H1 (cell line): ENCODE measurements around the gene S100A8. TPM values are rescaled to one million over a fixed set of nuclear protein-coding genes. Genes with fewer than 3 reads are reported as not detected.

Experiments
- CTCF ChIA-PET: fragments of 300-600 bp; sonication (Branson Sonifier 250); formaldehyde crosslinking; loops from one replicate; lab custom pipeline; 2021; ENCODE audit not compliant: partially characterized antibody; lab: Charles Lee
- POLR2A ChIA-PET: fragments of 300-600 bp; sonication (Branson Sonifier 250); formaldehyde crosslinking; loops from one replicate; lab custom pipeline; 2021; ENCODE audit warnings: inconsistent platforms; ENCODE audit not compliant: partially characterized antibody; lab: Charles Lee
- DNase-seq, 2 experiments: peaks; one replicate each; pipeline versions ENCODE4 v3.0.0 to v3.0.0-alpha.2; 2010 to 2022; ENCODE audit warnings: low spot score in 2 of 2, low read depth in 1 of 2, mixed read lengths in 1 of 2
- FAIRE-seq: peaks from 2 replicates; lab custom pipeline; 2011; peaks lifted over from hg19 to GRCh38; lab: Jason Lieb, UNC
- H2AFZ ChIP-seq: 2 replicates; pipeline ENCODE4 v1.8.1; 2012; ENCODE audit warnings: low read length, inconsistent platforms
- H2AK5ac ChIP-seq: 2 replicates; pipeline ENCODE4 v1.6.1; 2013; ENCODE audit warnings: low read depth, low read length
- H2BK120ac ChIP-seq: replicated peaks from 2 replicates; pipeline ENCODE3; 2013; ENCODE audit warnings: low read depth, low read length, inconsistent platforms
- H2BK12ac ChIP-seq: 2 replicates; pipeline ENCODE4 v1.6.1; 2013; ENCODE audit warnings: low read depth, low read length
- H2BK15ac ChIP-seq: 2 replicates; pipeline ENCODE4 v1.6.1; 2013; ENCODE audit warnings: low read length
- H2BK20ac ChIP-seq: 2 replicates; pipeline ENCODE4 v1.6.1; 2013; ENCODE audit warnings: low read length
- H2BK5ac ChIP-seq: 2 replicates; pipeline ENCODE4 v1.6.1; 2013; ENCODE audit warnings: low read depth, low read length
- H3K14ac ChIP-seq: 2 replicates; pipeline ENCODE4 v1.6.1; 2013; ENCODE audit warnings: inconsistent platforms; ENCODE audit not compliant: insufficient read length
- H3K18ac ChIP-seq: 2 replicates; pipeline ENCODE4 v1.6.1; 2013; ENCODE audit warnings: low read length; ENCODE audit errors: extremely low read depth
- H3K23ac ChIP-seq: 2 replicates; pipeline ENCODE4 v1.6.1; 2013; ENCODE audit warnings: inconsistent platforms; ENCODE audit not compliant: insufficient read length
- H3K23me2 ChIP-seq: 2 replicates; pipeline ENCODE4 v1.6.1; 2013; ENCODE audit warnings: low read depth, low read length
- H3K27ac ChIP-seq: 2 replicates; pipeline ENCODE4 v1.6.1; 2011; ENCODE audit warnings: low read depth, low read length, inconsistent platforms
- H3K27me3 ChIP-seq, 4 experiments: replicated peaks in 1 of 4; 1 replicate in 1 of 4; 2 replicates in 3 of 4; pipeline versions ENCODE4 v1.6.1 to v1.8.1; 2011 to 2013; ENCODE audit warnings: low read length in 3 of 4, mild to moderate bottlenecking in 3 of 4, inconsistent platforms in 2 of 4, mixed read lengths in 2 of 4, moderate library complexity in 1 of 4; ENCODE audit not compliant: control insufficient read depth in 3 of 4, insufficient read depth in 3 of 4; ENCODE audit errors: extremely low read depth in 1 of 4
- H3K36me3 ChIP-seq, 4 experiments: 2 replicates each; pipeline versions ENCODE4 v1.6.1 to v1.8.1; 2011 to 2013; ENCODE audit warnings: mild to moderate bottlenecking in 4 of 4, low read length in 3 of 4, moderate library complexity in 2 of 4, control low read depth in 1 of 4, inconsistent platforms in 1 of 4; ENCODE audit not compliant: insufficient read depth in 4 of 4, control insufficient read depth in 2 of 4
- H3K4ac ChIP-seq: replicated peaks from 2 replicates; pipeline ENCODE3; 2013; ENCODE audit warnings: low read length, low read depth, mixed read lengths, inconsistent platforms; ENCODE audit not compliant: insufficient read length
- H3K4me1 ChIP-seq, 4 experiments: replicated peaks in 1 of 4; 1 replicate in 1 of 4; 2 replicates in 3 of 4; pipeline versions ENCODE4 v1.6.1 to v1.8.1; 2011 to 2013; ENCODE audit warnings: low read length in 3 of 4, inconsistent platforms in 2 of 4, mixed read lengths in 1 of 4; ENCODE audit not compliant: insufficient read depth in 4 of 4, control insufficient read depth in 3 of 4
- H3K4me2 ChIP-seq, 2 experiments: 2 replicates each; pipeline versions ENCODE4 v1.6.1 to v1.8.1; 2011 to 2013; ENCODE audit warnings: low read depth in 2 of 2, low read length in 2 of 2, control low read depth in 1 of 2, inconsistent platforms in 1 of 2, mild to moderate bottlenecking in 1 of 2; ENCODE audit not compliant: insufficient read depth in 1 of 2
- H3K4me3 ChIP-seq, 4 experiments: fragments of 200-600, 300-600 bp in 1 of 4; sonication (generic), shearing (Covaris generic), sonication (Bioruptor Twin) in 1 of 4; 2 replicates each; pipeline versions ENCODE4 v1.5.1 to v1.8.1; 2011 to 2016; ENCODE audit warnings: low read length in 4 of 4, low read depth in 3 of 4, control low read depth in 2 of 4, inconsistent platforms in 2 of 4, mild to moderate bottlenecking in 2 of 4, mixed read lengths in 1 of 4, moderate library complexity in 1 of 4; ENCODE audit not compliant: insufficient read depth in 2 of 4; ENCODE audit errors: extremely low read depth in 1 of 4
- H3K56ac ChIP-seq: replicated peaks from 2 replicates; pipeline ENCODE3; 2013; ENCODE audit warnings: low read depth, mild to moderate bottlenecking, mixed read lengths, low read length, inconsistent platforms; ENCODE audit not compliant: insufficient read length
- H3K79me1 ChIP-seq: 2 replicates; pipeline ENCODE4 v1.6.1; 2013; ENCODE audit warnings: low read depth, low read length, control low read depth
- H3K79me2 ChIP-seq, 2 experiments: 2 replicates each; pipeline versions ENCODE4 v1.6.1 to v1.8.1; 2012 to 2013; ENCODE audit warnings: low read length in 2 of 2, mild to moderate bottlenecking in 2 of 2, inconsistent platforms in 1 of 2; ENCODE audit not compliant: insufficient read depth in 2 of 2, control insufficient read depth in 1 of 2
- H3K9ac ChIP-seq, 4 experiments: replicated peaks in 1 of 4; 1 replicate in 1 of 4; 2 replicates in 3 of 4; pipeline versions ENCODE4 v1.6.1 to v1.8.1; 2011 to 2013; ENCODE audit warnings: low read depth in 3 of 4, low read length in 3 of 4, control low read depth in 2 of 4, mild to moderate bottlenecking in 2 of 4, moderate library complexity in 2 of 4, inconsistent platforms in 1 of 4; ENCODE audit errors: extremely low read depth in 1 of 4
- H3K9me3 ChIP-seq, 2 experiments: 2 replicates each; pipeline versions ENCODE4 v1.6.1 to v1.8.1; 2012 to 2013; ENCODE audit warnings: mild to moderate bottlenecking in 2 of 2, moderate library complexity in 2 of 2, control low read depth in 1 of 2, inconsistent platforms in 1 of 2, low read depth in 1 of 2, low read length in 1 of 2, mixed read lengths in 1 of 2; ENCODE audit not compliant: insufficient read depth in 2 of 2
- H4K20me1 ChIP-seq, 2 experiments: replicated peaks in 1 of 2; 2 replicates each; pipeline versions ENCODE3 to v1.8.1; 2011 to 2013; ENCODE audit warnings: inconsistent platforms in 2 of 2, low read length in 2 of 2, mild to moderate bottlenecking in 1 of 2; ENCODE audit not compliant: insufficient read depth in 2 of 2, control insufficient read depth in 1 of 2
- H4K5ac ChIP-seq: 2 replicates; pipeline ENCODE4 v1.6.1; 2013; ENCODE audit warnings: low read length, low read depth, mixed read lengths, inconsistent platforms; ENCODE audit not compliant: insufficient read length
- H4K8ac ChIP-seq: 2 replicates; pipeline ENCODE4 v1.8.0; 2013; ENCODE audit warnings: mild to moderate bottlenecking, moderate library complexity, low read length, inconsistent platforms; ENCODE audit not compliant: insufficient read depth; ENCODE audit errors: extremely low read depth
- H4K91ac ChIP-seq: replicated peaks from 2 replicates; pipeline ENCODE3; 2013; ENCODE audit warnings: low read length, mixed read lengths, inconsistent platforms; ENCODE audit not compliant: insufficient read length
- CBX8 ChIP-seq: fragments of 300-800, 300-1000 bp; sonication (generic); IDR thresholded peaks from 2 replicates; pipeline ENCODE4 v1.7.1; 2016; ENCODE audit warnings: low read depth, low read length, borderline replicate concordance
- KDM5A ChIP-seq: fragments of 200-600 bp; IDR thresholded peaks from 2 replicates; pipeline ENCODE4 v1.7.1; 2012; ENCODE audit warnings: mild to moderate bottlenecking, low read length, inconsistent platforms, mixed read lengths
- SIRT6 ChIP-seq: IDR thresholded peaks from one replicate; pipeline ENCODE4 v1.7.1; 2012; ENCODE audit warnings: low read length, inconsistent platforms
- polyA plus RNA-seq, 7 experiments: library from polyadenylated mRNA; depleted of rRNA in 3 of 7; stranded (reverse) in 5 of 7; unstranded in 2 of 7; fragments of >200 nt in 5 of 7; fragments of 200-250 nt in 2 of 7; gene quantifications; 1 replicate in 5 of 7; 2 replicates in 1 of 7; 4 replicates in 1 of 7; pipeline versions ENCODE4 v1.2.1 to v1.2.3, GENCODE V29; 2011 to 2013; ENCODE audit warnings: missing spikeins in 2 of 7, mixed read lengths in 2 of 7
- total RNA-seq: library from RNA; stranded (reverse); fragmentation: NEBNext Ultra II Directional; extraction: Animal tissue kit (Norgen Biotek cat#: 25700); gene quantifications from 2 replicates; pipeline ENCODE4 v1.2.1, GENCODE V29; 2021
- TF ChIP-seq, protein P1 (sequence below), 3 experiments: IDR thresholded peaks; 1 replicate in 2 of 3; 2 replicates in 1 of 3; pipeline versions ENCODE4 v1.5.1 to v1.6.1; 2011; ENCODE audit warnings: low read length in 3 of 3, mild to moderate bottlenecking in 3 of 3, inconsistent platforms in 2 of 3, low read depth in 1 of 3, moderate library complexity in 1 of 3; ENCODE audit not compliant: insufficient read depth in 1 of 3; ENCODE audit errors: control extremely low read depth in 1 of 3

The S100A8 gene
- total and polyA plus RNA-seq, 2 of the 8 experiments (the other 6 are each of a cell fraction or from before 2014, with no cell fraction given), result not detected

- Histone ChIP-seq H3K79me2 (no peaks in the 10 kb centered on the region), H2BK20ac (no peak overlapping the region), H3K9me3 (0 out of 4 replicates have a peak, but pooled peaks cover 0 to 2% of the 10 kb centered on the region in 2 experiments), H3K4me3 (no peak overlapping the region), H3K18ac (no peak overlapping the region), H4K20me1 (no peaks in the 10 kb centered on the region), H2BK120ac (no peak overlapping the region), H3K56ac (no peak overlapping the region), H3K36me3 (no peaks in the 10 kb centered on the region), H3K27me3 (no peaks in the 10 kb centered on the region), H2AFZ (no peak overlapping the region), H4K91ac (no peak overlapping the region), H4K5ac (no peak overlapping the region), H3K27ac (no peak overlapping the region), H3K14ac (no peak overlapping the region), H3K4me1 (no peaks in the 10 kb centered on the region), H4K8ac (no peak overlapping the region), H3K23me2 (no peaks in the 10 kb centered on the region), H3K79me1 (no peaks in the 10 kb centered on the region), H2BK15ac (no peak overlapping the region), H3K23ac (no peak overlapping the region), H2BK12ac (no peak overlapping the region), H3K4me2 (no peak overlapping the region), H3K9ac (no peak overlapping the region), H3K4ac (no peak overlapping the region), H2BK5ac (no peak overlapping the region), H2AK5ac (no peak overlapping the region)
- POLR2A ChIA-PET, result no interaction called here
- DNase-seq (no peak), FAIRE-seq (no peak)
- CTCF ChIA-PET, result interaction anchor here (1.9 kb wide), 1 partner anchor 9 kb away, joined by 5 read pairs; no protein-coding TSS in a partner anchor
- TF ChIP-seq KDM5A (no peak), SIRT6 (no peak), CBX8 (no peak)
- TF ChIP-seq, protein P1, sequence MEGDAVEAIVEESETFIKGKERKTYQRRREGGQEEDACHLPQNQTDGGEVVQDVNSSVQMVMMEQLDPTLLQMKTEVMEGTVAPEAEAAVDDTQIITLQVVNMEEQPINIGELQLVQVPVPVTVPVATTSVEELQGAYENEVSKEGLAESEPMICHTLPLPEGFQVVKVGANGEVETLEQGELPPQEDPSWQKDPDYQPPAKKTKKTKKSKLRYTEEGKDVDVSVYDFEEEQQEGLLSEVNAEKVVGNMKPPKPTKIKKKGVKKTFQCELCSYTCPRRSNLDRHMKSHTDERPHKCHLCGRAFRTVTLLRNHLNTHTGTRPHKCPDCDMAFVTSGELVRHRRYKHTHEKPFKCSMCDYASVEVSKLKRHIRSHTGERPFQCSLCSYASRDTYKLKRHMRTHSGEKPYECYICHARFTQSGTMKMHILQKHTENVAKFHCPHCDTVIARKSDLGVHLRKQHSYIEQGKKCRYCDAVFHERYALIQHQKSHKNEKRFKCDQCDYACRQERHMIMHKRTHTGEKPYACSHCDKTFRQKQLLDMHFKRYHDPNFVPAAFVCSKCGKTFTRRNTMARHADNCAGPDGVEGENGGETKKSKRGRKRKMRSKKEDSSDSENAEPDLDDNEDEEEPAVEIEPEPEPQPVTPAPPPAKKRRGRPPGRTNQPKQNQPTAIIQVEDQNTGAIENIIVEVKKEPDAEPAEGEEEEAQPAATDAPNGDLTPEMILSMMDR (IDR thresholded peaks at IDR 0.05; ENCODE audit: control extremely low read depth in 1 of 3, insufficient read depth in 1 of 3, low read depth in 1 of 3, low read length in 3 of 3), result no peak
Observed at GRCh38 chr1:153439273-153439672, 48.4 kb upstream of the S100A8 start.
